Breast epithelium (tissue), 3 donors: ENCODE measurements around the gene GCNT4.

ENCODE experiments used
- CTCF ChIP-seq, 3 donors: fragments of 450-650 bp; IDR thresholded peaks; one replicate each; pipeline ENCODE4 v1.5.1; 2016 to 2017; ENCODE audit warnings: antibody characterized with exemption in 3 of 3, mild to moderate bottlenecking in 3 of 3, moderate library complexity in 3 of 3
- POLR2A ChIP-seq: fragments of 450-650 bp; IDR thresholded peaks from one replicate; pipeline ENCODE4 v1.6.1; 2016; ENCODE audit warnings: antibody characterized with exemption, mild to moderate bottlenecking, moderate library complexity

- TF ChIP-seq POLR2A (no peak), CTCF (IDR thresholded peaks at IDR 0.05) (no peak)
Measured at GRCh38 chr5:75089137-75089536, 36.8 kb upstream of the GCNT4 start.
